HG03442 (cell line): Measurements from ENCODE around the gene LMAN2L.

Experiments
- ATAC-seq: cut with Tn5 transposase; IDR thresholded peaks from one replicate; pipeline ENCODE4 v1.9.1; 2021; ENCODE audit warnings: mild to moderate bottlenecking, moderate library complexity; ENCODE audit not compliant: unreplicated experiment

The LMAN2L gene

GRCh38 chr2:96662360-96662759 lies 77.5 kb downstream of the LMAN2L start:
- no peak for ATAC-seq

- no peak for ATAC-seq
Observed at GRCh38 chr2:96661324-96661723, 78.5 kb downstream of the LMAN2L start.

GRCh38 chr2:96656540-96656939 lies 83.3 kb downstream of the LMAN2L start:
- no peak for ATAC-seq
